ENCODE results near the gene LRMDA.

GRCh38 chr10:75724047-75724446 lies 292.6 kb downstream of the LRMDA start:
- TF ChIP-seq, protein P1, sequence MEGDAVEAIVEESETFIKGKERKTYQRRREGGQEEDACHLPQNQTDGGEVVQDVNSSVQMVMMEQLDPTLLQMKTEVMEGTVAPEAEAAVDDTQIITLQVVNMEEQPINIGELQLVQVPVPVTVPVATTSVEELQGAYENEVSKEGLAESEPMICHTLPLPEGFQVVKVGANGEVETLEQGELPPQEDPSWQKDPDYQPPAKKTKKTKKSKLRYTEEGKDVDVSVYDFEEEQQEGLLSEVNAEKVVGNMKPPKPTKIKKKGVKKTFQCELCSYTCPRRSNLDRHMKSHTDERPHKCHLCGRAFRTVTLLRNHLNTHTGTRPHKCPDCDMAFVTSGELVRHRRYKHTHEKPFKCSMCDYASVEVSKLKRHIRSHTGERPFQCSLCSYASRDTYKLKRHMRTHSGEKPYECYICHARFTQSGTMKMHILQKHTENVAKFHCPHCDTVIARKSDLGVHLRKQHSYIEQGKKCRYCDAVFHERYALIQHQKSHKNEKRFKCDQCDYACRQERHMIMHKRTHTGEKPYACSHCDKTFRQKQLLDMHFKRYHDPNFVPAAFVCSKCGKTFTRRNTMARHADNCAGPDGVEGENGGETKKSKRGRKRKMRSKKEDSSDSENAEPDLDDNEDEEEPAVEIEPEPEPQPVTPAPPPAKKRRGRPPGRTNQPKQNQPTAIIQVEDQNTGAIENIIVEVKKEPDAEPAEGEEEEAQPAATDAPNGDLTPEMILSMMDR (optimal IDR thresholded peaks at IDR 0.05 in 1 of 3, IDR thresholded peaks at IDR 0.05 in 1 of 3, conservative IDR thresholded peaks at IDR 0.05 in 1 of 3; ENCODE audit: extremely low read depth in 1 of 3, insufficient read depth in 2 of 3, low read length in 3 of 3) = no peak
- TF ChIP-seq EZH2 (IDR thresholded peaks at IDR 0.05; ENCODE audit: low read length) = no peak

All from keratinocyte (primary cell).